Endodermal cell (in vitro differentiated cells): Measurements from ENCODE around the gene SLC13A3. TPM values are rescaled to one million over a fixed set of nuclear protein-coding genes. Genes with fewer than 3 reads are reported as not detected.
A peak's percentile ranks its signal among the peaks of the same experiment; 100 is the strongest.

Experiments used
- DNase-seq: peaks from one replicate; pipeline ENCODE4 v3.0.0-alpha.2; 2017
- H3K27ac ChIP-seq: 2 replicates; pipeline ENCODE4 v1.5.1; 2013; ENCODE audit warnings: mild to moderate bottlenecking, low read depth, low read length, moderate library complexity
- H3K27me3 ChIP-seq: 2 replicates; pipeline ENCODE4 v1.6.1; 2013; ENCODE audit warnings: mild to moderate bottlenecking, low read length, moderate library complexity; ENCODE audit not compliant: insufficient read depth, control insufficient read depth, poor library complexity, severe bottlenecking
- H3K36me3 ChIP-seq: 2 replicates; pipeline ENCODE4 v1.7.0; 2013; ENCODE audit warnings: mild to moderate bottlenecking, low read length, moderate library complexity; ENCODE audit not compliant: control insufficient read depth, insufficient read depth
- H3K4me1 ChIP-seq: one replicate; pipeline ENCODE4 v1.7.0; 2013; ENCODE audit warnings: low read length; ENCODE audit not compliant: control insufficient read depth, insufficient read depth
- H3K4me3 ChIP-seq: 2 replicates; pipeline ENCODE4 v1.5.1; 2013; ENCODE audit warnings: mild to moderate bottlenecking, low read length, moderate library complexity
- H3K9ac ChIP-seq: 2 replicates; pipeline ENCODE4 v1.6.1; 2013; ENCODE audit warnings: mild to moderate bottlenecking, low read length, moderate library complexity; ENCODE audit not compliant: poor library complexity, severe bottlenecking; ENCODE audit errors: extremely low read depth
- H3K9me3 ChIP-seq: 2 replicates; pipeline ENCODE4 v1.6.1; 2013; ENCODE audit warnings: mild to moderate bottlenecking, low read length, moderate library complexity; ENCODE audit not compliant: control insufficient read depth
- H3K27ac Mint-ChIP-seq: 2 replicates; pipeline ENCODE4 v1.8.0; 2020; ENCODE audit warnings: mixed read lengths
- H3K27me3 Mint-ChIP-seq: 2 replicates; pipeline ENCODE4 v1.8.0; 2021; ENCODE audit warnings: mild to moderate bottlenecking, mixed read lengths; ENCODE audit not compliant: insufficient read depth
- H3K36me3 Mint-ChIP-seq: 2 replicates; pipeline ENCODE4 v1.8.0; 2020; ENCODE audit warnings: low read depth, mixed read lengths
- H3K4me1 Mint-ChIP-seq: 2 replicates; pipeline ENCODE4 v1.8.0; 2020; ENCODE audit warnings: mixed read lengths
- H3K4me3 Mint-ChIP-seq: 2 replicates; pipeline ENCODE4 v1.8.0; 2020; ENCODE audit warnings: mild to moderate bottlenecking, moderate library complexity, mixed read lengths
- H3K9me3 Mint-ChIP-seq: 2 replicates; pipeline ENCODE4 v1.8.0; 2020; ENCODE audit warnings: mild to moderate bottlenecking, mixed read lengths
- WGBS, 2 experiments: methylation state at CpG; one replicate each; pipeline versions ENCODE4 v1.1.5 to v1.1.7; 2013; ENCODE audit warnings: missing lambda C conversion rate in 2 of 2, mixed read lengths in 1 of 2; ENCODE audit not compliant: insufficient coverage in 1 of 2, insufficient read length in 1 of 2; 5-methylcytosine and 5-hydroxymethylcytosine counted together
- total RNA-seq, 2 donors: library from RNA; stranded (reverse); fragmentation: NEBNext Ultra II Directional in 1 of 2; extraction: Animal tissue kit (Norgen Biotek cat#: 25700) in 1 of 2; gene quantifications; 2 replicates in 1 of 2; 3 replicates in 1 of 2; pipeline ENCODE4 v1.2.1, GENCODE V29; 2021
- TF ChIP-seq, protein P1 (sequence below): fragments of 200-600 bp; sonication (generic); conservative IDR thresholded peaks from 2 replicates; pipeline ENCODE4 v1.5.0; 2021; ENCODE audit warnings: antibody characterized with exemption, mild to moderate bottlenecking

The SLC13A3 gene
- total RNA-seq, 2 donors from 2014 or later, result 7.3 to 9.0 TPM

DNA sequence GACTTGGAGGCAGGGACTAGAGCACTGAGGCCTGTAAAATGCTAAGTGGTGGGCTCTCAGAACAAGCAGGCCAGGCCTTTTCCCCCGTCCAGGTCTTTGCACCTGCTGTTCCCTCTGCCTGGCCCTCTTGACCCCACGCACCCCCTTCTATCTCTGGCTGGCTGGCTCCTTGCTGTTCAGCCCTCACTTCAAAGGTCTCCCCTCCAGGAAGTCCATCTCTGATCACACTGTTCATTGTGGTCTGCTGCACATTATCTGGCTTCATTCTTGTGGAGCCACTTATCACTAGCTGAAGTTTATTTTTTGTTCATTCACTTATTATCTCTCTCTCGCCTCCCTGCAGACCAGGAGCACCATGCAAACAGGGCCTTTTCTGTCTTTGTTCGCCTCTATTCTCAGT lies 24.5 kb downstream of the SLC13A3 start:
- H3K4me3 ChIP-seq, result peak overlapping the region; percentile 27
- 64 to 69% methylated on average over 1 to 4 of the region's 4 CpGs for WGBS, 2 experiments
- no peak overlapping the region for H3K9ac ChIP-seq
- peaks cover 32% of the 10 kb centered on the region for H3K4me1 Mint-ChIP-seq
- no peaks in the 10 kb centered on the region for H3K27me3 ChIP-seq
- peaks cover 52% of the 10 kb centered on the region for H3K9me3 ChIP-seq
- H3K4me1 ChIP-seq, result peaks cover 21% of the 10 kb centered on the region
- TF ChIP-seq, protein P1, sequence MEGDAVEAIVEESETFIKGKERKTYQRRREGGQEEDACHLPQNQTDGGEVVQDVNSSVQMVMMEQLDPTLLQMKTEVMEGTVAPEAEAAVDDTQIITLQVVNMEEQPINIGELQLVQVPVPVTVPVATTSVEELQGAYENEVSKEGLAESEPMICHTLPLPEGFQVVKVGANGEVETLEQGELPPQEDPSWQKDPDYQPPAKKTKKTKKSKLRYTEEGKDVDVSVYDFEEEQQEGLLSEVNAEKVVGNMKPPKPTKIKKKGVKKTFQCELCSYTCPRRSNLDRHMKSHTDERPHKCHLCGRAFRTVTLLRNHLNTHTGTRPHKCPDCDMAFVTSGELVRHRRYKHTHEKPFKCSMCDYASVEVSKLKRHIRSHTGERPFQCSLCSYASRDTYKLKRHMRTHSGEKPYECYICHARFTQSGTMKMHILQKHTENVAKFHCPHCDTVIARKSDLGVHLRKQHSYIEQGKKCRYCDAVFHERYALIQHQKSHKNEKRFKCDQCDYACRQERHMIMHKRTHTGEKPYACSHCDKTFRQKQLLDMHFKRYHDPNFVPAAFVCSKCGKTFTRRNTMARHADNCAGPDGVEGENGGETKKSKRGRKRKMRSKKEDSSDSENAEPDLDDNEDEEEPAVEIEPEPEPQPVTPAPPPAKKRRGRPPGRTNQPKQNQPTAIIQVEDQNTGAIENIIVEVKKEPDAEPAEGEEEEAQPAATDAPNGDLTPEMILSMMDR, result no peak
- DNase-seq, result no peak
- no peaks in the 10 kb centered on the region for H3K36me3 ChIP-seq
- H3K9me3 Mint-ChIP-seq, result peaks cover 29% of the 10 kb centered on the region
- no peak overlapping the region for H3K4me3 Mint-ChIP-seq
- no peak overlapping the region for H3K27ac Mint-ChIP-seq
- H3K36me3 Mint-ChIP-seq, result no peaks in the 10 kb centered on the region
- H3K27ac ChIP-seq, result no peak overlapping the region
- peaks cover 10% of the 10 kb centered on the region for H3K27me3 Mint-ChIP-seq

DNA sequence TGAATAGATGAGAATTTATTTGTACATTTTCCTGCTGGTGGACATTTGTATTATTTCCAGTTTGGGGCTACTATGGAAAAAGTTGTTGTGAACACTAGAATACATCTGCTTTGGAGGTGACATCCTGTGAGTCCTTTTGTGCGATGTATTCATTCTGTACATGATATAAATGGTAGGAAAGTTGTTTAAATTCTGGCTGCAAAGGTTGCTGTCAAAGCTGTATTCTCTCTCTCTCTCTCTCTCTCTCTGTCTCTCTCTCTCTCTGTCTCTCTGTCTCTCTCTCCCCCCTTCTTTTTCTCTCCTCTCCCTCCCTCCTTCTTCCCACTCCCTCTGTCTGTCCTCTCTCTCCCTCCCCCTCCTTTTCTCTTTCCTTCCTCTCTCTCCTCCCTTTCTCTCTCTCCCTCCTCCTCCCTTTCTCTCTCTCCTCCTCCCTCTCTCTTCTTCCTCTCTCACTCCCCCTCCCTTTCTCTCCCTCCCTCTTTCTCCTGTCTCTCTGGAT lies 25.3 kb downstream of the SLC13A3 start:
- no peak overlapping the region for H3K4me3 Mint-ChIP-seq
- no CpG with 5 or more reads among the region's 1 CpG for WGBS, 2 experiments

DNA sequence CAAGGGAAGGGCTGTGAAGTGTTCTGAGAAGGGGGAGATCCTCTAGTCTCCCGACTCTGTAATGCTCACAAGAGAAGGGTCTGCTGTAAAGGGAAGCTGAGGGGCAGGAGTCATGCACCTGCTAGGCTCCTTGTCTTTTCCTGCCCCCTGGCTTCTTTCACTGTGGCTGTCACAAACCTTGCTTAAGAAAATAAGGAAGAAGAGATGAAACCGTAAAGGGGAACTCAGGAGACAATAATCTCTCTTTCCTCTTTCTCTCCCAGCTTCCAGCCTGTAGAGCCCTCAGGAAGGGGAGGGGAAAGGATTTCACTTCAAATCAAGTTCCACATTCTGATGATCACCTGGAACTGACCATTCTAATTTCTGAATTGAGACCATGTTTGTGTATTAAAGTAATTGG lies 26.3 kb downstream of the SLC13A3 start:
- 100% methylated on average over 1 to 2 of the region's 2 CpGs for WGBS, 2 experiments

More for the DNA sequence above, 25.3 kb downstream of the SLC13A3 start:
- H3K27ac Mint-ChIP-seq, result no peak overlapping the region
- no peaks in the 10 kb centered on the region for H3K36me3 Mint-ChIP-seq
- H3K27me3 ChIP-seq, result no peaks in the 10 kb centered on the region
- H3K9me3 ChIP-seq, result peaks cover 52% of the 10 kb centered on the region
- peak overlapping the region; percentile 23 for H3K4me3 ChIP-seq
- TF ChIP-seq, protein P1, result no peak
- no peak overlapping the region for H3K27ac ChIP-seq
- no peak overlapping the region for H3K9ac ChIP-seq
- DNase-seq, result no peak
- H3K4me1 Mint-ChIP-seq, result peaks cover 29% of the 10 kb centered on the region
- H3K27me3 Mint-ChIP-seq, result peaks cover 10% of the 10 kb centered on the region
- peaks cover 29% of the 10 kb centered on the region for H3K9me3 Mint-ChIP-seq
- H3K4me1 ChIP-seq, result peaks cover 14% of the 10 kb centered on the region
- no peaks in the 10 kb centered on the region for H3K36me3 ChIP-seq

More for the DNA sequence above, 26.3 kb downstream of the SLC13A3 start:
- Histone ChIP-seq H3K9me3 (peaks cover 45% of the 10 kb centered on the region), H3K36me3 (no peaks in the 10 kb centered on the region), H3K27ac (no peak overlapping the region), H3K4me1 (peaks cover 13% of the 10 kb centered on the region), H3K4me3 (peak overlapping the region; percentile 23), H3K9ac (no peak overlapping the region), H3K27me3 (no peaks in the 10 kb centered on the region)
- Mint-ChIP-seq H3K27ac (no peak overlapping the region), H3K9me3 (peaks cover 22% of the 10 kb centered on the region), H3K4me1 (peaks cover 29% of the 10 kb centered on the region), H3K4me3 (no peak overlapping the region), H3K36me3 (no peaks in the 10 kb centered on the region), H3K27me3 (peaks cover 14% of the 10 kb centered on the region)
- TF ChIP-seq, protein P1, result no peak
- no peak for DNase-seq
